Fibroblast of skin of left quadriceps (primary cell): ENCODE measurements around the gene SPHK2.
"Not testable (repeated sequence)": the region's sequence is repeated elsewhere in the genome, so short reads cannot be mapped to it uniquely, and the experiment has no call there.

Experiments
- DNase-seq, 2 experiments: peaks; one replicate each; pipeline ENCODE4 v3.0.0-alpha.2; 2013; ENCODE audit warnings: low read depth in 2 of 2

SPHK2 gene

DNA sequence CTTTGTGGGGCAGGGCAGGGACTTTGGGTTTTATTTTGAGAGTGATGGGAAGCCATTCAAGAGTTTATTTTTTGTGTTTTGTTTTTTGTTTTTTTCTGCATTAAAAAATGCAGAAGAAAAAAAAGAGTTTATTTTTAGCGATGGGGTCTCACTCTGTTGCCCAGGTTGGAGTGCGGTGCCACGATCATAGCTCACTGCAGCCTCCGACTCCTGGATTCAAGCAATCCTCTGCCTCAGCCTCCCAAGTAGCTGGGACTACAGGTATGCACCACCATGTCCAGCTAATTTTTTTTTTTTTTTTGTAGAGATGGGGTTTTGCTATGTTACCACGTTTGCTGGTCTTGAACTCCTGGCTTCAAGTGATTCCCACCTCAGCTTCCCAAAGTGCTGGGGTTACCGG is 39.2 kb downstream of the SPHK2 start:
- DNase-seq: no peak

DNA sequence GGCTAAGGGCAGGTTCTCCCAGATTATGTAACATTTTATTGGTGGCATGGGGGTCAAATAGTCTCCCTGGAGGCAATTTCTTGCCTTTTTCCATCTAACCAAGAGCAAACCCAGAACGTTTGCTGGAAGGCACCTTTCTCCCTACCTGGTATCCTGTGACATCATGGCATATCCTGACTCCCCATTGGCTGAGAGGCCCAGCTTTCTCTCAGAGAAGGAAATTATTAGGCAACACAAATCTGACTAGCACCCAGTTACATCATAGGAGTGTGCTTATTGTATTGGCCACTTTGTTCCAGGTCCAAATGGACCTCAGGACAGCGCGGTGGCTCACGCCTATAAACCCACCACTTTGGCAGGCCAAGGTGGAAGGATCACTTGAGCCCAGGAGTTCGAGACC is 40.5 kb downstream of the SPHK2 start:
- DNase-seq: no peak

DNA sequence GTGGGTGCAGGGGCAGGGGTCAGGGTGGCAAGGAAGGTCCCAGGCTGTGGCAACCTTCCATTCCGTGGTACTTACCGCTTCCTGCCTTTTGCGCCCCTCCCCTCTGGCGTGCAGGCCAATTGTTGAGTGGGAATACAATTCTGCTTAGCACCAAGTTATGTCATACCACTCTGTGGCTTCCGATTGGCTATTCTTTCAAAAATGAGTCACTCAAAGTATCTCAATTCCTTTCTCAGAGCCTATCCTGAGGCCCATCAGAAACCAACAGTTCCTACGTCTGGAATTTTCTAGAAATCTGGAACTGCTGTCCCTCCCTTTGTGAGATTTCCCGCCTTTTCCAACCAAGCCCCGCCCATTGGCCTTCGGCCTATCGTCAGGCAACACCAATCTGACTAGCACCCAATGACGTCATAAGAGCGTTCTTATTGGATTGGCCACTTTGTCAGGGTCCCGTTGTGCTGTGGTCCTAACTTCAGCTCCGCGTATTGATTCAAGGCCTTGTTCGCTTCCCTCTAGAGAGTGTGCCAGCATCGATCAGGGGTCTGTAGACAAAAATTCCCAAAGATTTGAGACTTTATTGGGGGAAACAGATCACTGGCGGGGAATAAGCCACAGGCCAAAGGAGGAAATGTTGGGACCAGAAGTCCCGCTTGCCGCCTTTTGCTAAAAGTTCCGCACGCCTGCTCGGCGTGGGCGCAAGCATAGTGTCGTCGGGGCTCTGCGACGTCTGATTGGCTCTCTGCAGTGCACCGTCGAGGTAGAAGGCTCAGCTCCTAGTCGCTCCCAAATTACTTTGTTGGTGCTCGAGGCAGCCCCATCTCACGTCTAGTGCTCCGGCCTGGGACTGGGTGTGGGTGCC is 41.8 kb downstream of the SPHK2 start:
- peak; percentile 68 to 71 for DNase-seq

DNA sequence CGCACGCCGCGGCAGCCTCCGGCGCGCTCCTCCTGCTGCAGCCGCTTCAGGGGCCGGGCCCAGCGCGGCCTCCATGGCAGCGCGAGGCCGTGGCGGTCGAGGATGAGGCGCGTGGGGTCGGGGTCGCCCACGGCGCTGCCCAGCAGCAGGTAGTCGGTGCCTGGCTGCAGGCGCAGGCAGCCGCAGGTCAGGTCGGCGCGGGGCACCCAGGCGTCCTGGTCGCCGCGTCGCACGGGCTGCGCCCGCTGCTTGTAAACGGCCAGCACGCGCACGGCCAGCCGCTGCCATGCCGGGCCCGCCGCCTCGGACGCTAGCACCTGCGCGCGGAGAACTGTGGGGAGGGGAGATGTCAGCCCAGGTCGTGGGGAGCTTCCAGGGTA is 42.4 kb downstream of the SPHK2 start:
- DNase-seq: no peak

DNA sequence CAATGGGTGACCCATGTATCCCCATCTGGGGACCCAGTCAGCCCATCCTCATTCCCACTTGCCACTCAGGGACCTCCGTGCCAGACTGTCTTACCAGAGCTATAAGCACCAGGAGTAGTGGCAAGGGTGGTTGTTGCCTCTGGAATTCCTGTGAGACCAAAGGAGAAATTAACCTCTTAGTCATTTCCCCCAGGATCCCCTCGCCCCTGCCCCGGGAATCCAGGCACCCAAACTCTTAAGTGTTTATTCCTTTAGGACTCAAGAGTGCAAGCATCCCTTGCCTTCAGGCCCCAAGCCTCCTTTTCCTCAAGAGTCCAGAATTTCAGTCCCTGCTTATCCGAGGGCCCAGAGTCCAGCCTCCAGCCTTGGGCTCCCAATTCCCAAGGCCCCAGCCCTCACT is 44.4 kb downstream of the SPHK2 start:
- DNase-seq: no peak

DNA sequence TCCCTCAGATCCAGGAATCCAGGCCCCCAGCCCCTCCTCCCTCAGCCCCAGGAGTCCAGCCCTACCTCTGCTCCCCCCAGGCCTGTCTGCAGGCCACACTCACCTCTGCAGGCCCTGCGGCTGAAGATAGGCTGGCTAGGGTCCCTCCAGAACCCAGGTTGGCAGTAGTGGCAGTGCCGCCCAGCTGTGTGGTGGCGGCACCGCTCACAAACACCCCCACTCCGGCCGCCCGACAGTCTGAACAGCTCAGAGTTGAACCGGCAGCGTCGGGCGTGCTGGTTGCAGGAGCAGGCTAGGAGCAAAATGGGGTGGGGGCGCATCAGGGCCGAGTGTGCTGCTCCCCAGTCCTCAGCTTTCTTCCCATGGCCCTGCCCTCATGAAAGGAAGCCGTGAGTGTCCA is 45.2 kb downstream of the SPHK2 start:
- no peak for DNase-seq

DNA sequence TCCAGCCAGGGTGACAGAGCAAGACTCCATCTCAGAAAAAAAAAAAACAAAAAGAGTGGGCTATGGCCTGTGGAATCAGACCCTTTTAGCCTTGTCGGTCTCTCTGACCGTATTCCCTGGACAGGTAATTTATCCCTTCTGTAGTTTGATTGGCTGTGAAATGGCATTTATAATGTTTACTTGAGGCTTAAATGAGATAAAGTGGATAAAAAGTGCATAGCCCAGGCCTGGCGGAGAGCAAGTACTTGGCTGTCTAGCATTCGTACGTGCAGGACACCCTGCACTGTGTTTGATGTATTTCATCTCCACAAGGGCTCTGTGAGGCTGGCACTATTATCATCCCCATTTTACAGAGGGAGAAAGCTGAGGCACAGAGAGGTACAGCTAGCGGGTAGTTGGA is 46.5 kb downstream of the SPHK2 start:
- no peak for DNase-seq

DNA sequence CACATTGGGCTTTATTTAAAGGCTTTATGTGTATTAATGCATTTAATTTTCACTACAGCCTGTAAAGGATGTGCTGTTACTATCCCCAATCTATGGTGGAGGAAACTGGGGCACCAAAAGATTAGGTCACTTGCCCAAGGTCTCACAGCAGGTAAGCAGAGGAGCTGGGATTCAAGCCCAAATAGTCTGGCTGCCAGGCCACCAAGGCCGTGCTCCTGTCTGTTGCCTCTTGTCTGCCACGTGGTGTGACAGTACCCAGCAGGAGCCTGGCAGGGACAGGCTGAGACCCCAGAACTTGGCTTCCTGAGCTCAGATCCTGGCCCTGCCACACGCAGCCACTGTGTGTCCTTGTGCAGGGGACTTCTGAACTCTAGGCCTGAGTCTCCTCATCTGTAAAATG is 49.0 kb downstream of the SPHK2 start:
- DNase-seq: no peak

DNA sequence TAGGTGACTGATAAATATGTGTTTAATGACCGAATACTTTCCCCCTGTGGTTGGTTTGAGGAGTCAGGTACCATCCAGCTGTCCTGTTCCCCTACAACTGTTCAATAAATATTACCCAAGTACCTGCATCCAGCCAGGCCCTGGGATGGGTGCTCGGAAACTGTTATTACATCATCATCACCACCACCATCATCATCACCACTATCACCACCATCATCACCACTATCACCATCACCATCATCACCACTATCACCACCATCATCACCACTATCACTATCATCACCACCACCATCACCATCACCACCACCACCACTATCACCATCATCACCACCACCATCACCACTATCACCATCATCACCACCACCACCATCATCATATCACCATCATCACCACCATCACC is 49.5 kb downstream of the SPHK2 start:
- no peak for DNase-seq

DNA sequence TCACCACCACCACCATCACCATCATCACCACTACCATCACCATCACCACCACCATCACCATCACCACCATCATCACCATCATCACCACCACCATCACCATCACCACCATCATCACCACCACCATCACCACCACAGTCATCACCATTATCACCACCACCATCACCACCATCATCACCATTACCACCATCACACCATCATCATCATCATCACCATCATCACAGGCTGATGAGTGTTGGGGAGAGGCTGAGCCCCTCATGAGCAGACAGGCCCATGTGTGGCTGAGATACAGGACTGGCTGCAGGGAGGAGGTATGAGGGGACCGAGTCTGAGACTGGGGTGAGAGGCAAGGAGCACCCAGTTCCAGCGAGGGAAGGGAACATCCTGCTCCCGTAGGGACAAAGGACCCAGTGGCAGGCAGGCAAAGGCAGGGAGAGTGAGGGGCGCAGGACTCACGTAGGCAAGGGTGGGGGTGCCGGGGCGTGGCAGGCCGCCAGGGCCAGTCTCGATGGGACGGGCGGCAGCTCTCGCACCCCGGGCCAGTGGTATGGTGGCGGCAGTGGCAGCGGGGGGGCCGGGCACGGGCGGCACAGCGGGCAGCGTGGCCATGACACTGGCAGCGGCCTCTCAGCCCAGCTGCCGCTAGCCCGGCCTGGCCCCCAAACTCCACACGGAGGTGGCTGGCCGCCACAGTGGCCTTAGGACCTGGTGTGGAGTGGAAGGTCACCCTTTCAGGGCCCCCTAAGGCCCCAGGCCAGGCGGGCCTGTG is 50.8 kb downstream of the SPHK2 start:
- DNase-seq: no peak

DNA sequence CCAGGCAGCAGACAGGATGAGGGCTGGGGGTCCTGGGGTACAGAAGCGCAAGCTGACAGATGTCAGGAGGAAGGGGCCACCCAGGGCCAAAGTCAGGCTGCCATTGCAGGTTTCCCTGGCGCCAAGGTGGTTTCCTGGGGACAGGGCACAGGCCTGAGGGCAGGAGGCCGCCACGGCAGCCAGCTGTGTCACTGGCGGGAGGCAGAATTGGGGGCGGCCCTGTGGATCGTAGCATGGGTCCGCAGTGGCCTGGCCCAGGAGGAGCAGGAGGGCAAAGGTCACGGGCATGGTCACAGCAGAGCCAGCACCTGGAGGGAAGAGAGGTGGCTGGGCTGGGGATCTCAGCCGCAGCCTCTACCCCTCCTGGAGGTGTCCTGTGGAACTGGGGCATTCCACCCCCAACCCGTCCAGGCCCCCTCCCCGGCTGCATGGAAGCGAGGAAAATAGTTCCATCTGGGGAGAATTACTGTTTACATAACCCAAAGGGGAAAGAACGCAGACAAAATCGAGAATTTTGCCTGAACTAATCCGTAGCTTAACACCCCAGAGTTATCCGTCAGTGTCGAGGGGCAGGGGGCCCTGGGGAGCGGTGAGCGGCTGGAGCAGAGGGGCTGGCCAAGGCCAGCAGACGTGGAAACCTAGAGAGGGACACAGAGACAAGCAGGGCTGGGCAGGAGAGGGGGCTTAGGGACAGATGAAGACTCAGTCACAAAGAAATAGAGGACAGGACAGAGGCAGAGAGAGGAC is 51.6 kb downstream of the SPHK2 start:
- no peak for DNase-seq

DNA sequence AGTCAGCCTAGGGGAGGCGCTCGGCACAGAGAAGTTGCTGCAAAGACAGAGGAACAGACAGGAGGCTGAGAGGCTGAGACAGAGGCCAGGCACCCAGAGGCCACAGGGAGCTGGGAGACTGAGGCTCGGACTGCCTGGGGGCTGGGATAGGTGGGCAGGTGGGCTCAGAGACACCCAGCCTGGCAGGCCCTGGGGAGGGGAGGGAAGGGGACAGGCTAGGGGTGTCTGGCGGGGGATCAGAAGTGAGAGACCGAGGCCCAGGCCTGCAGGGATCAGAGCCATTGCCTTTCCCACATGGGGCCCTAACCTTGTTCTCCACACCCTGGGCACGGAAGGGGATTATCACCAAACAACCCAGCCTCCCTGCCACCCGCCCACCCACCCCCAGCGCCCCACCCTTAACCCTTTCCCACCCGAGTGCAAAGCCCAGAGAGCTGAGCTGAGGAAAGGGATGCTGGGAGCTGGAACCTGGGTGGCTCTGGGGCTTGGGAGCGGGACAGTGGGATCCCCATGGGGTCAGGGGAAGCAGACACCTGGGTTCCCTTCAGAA is 52.2 kb downstream of the SPHK2 start:
- no peak for DNase-seq

DNA sequence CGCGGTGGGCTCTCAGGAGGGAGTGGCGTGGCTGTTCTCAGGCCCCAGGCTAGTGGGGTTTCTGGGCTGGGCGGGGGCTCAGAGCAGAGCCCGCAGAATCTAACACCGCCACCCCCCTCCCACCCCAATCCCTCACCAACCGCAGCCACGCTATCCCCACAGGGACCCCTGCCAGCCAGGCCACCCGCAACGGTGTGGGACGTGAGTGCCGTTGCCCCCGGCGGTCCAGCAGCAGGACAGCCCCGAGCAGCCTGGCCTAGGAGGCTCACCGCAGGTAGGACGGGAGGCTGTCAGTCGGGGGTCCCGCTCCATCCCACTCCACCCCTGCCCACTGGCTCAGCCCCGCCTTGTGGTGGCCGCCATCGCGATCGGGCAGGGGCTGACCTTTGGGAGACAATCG is 53.7 kb downstream of the SPHK2 start, which contains the start of gene NTN5:
NTN5 (minus strand) TSS at position 24 of the 400 bp plus-strand sequence. CDS start 2,031 bp downstream, outside the sequence.
- DNase-seq: no peak

DNA sequence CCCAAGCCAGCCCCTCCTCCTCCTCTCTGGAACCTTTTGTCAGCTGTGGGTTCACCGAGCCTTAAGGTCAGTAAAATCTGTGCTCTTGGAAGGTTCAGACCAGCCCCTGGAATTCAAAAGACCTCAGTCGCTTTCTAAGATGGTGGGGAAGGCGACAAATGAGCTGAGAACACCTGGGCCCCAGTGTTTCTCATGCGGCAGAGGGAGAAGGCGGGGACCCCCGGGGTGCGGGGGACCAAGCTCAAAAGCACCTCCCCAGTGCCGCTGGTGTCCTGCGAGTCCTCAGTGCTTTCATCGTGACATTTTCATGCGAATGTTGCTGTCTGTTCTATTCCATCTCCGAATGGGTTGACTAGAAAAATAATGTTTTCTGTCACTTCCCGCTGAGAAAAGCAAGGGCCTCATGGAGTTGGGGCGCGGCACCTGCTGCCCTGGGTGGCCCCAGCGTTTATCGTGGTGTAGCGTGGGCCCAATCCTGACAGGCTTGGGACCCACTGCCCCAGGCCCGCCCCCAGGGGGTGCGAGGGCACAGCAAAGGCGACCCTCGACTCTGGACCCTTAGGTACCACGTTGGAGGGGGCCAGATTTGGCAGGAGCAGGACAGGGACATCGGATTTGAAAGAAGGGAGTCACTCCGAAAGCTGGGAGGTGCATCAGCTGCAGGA is 54.3 kb downstream of the SPHK2 start:
- DNase-seq: no peak

DNA sequence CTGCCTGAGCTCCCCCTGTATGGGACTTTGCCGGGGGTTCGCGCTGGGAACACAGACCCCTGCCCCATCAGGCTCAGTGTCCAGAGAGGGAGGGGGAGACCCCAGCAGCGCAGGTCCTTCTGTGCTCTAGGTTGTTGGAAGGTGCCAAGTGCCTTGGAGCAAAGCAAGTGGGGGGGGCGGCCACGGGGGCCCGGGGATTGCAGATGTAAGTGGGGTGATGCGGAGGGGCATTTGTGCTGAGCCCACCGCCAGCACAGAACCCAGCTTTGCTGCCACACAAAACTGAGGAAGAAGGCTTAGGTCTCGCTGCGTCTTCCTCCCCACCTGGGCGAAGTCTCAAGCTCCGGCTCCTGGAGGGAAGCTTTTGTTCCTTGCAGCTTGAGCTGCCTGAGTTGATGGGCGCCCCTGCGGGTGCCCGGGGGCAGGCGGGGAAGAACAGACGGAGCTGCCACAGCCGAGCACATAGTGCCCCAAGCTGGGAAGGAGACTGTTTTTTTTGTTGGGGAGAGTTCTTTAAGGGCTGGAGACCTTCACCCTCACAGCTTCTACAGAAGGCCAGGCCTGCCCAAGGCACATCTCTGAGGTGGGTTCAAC is 55.0 kb downstream of the SPHK2 start:
- no peak for DNase-seq

DNA sequence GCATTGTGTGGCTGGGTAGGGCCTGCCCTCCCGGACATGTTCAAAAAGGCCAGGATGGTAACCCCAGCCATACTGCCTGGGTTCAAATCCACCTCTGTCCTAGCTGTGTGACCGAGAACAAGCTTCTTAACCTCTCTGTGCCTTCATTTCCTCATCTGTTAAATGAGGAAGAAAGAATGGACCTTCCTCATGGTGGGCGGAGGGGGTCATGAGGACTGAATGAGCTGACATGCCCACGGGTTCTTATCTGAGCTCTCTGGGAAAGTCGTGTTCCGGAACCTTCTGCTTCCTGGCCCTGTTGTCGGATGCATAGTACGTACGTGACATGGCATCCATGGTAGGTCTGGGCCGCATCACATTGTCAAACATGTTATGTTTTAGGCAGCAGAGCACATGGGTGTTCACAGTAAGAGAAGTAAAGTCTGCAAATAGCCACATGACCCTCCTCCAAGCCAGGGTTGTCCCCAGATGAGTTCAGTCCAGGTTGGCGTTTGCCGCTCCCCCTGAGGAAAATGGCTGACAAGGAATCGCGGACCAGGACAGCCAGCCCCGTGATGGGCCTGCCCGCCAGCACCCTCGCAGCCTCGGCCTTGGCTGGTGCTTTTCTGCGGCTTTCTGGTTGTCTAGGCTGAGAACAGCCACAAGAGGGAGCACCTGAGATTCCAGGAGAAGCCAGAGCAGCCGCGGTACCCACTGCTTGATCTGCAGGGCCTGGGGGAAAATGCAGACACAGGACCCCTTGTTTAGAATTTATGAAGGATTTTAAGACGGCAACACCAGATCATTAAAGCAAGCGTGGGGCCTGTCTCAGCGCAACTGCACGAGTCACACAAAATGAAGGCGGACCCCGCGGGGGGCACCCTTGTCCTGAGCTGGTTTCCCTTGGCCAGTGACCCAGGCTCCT is 55.9 kb downstream of the SPHK2 start:
- DNase-seq: peak; percentile 55 to 60

DNA sequence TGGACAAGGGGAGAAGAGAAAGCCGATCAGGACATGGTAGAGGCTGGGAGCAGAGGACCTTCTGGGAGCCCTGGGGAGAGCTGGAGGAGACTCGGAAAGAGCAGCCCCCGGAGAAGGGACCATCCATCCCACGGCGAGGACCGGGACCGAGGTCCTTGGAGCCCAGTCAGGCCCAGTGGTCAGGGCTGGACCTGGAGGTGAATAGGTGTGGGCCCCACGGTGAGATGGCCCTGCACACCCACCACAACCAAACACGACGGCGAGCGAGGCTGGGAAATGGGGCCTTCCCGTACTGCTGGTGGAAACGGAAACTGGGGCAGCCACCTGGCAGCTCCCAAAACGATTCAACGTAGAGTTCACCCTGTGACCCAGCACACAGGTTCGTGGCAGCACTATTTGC is 57.2 kb downstream of the SPHK2 start:
- DNase-seq: no peak

DNA sequence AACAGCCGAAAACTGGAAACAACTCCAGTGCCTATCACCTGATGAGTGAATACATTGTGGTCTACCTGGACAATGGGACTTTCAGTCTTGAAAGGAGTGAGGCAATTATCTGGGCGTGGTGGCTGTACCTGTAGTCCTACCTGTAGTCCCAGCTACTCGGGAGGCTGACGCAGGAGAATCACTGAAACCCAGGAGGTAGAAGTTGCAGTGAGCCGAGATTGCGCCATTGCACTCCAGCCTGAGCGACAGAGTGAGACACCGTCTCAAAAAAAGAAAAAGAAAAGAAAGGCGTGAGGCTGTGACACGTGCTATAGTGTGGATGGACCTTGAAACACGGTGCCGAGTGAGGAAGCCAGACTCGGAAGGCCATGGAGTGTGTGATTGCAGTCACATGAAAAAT is 57.6 kb downstream of the SPHK2 start:
- DNase-seq: no peak

DNA sequence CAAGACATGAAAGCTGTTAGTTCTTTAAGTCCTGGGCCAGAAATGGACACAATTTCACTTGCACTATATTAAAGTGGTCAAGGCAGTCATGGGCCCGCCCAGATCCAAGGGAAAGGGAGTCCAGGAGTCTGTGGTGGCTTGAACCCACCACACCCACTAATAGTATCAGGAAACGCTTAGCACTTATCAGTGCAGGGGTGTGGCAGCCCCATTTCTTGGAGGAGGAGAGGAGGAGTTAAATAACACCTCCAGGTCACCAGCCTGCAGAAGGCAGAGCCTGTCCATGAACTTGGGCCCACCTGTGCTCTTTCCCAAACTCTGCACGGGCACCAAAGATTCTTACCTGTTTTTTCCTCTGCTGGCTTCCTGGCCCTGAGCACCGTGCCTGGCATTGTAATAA is 58.9 kb downstream of the SPHK2 start:
- no peak for DNase-seq

DNA sequence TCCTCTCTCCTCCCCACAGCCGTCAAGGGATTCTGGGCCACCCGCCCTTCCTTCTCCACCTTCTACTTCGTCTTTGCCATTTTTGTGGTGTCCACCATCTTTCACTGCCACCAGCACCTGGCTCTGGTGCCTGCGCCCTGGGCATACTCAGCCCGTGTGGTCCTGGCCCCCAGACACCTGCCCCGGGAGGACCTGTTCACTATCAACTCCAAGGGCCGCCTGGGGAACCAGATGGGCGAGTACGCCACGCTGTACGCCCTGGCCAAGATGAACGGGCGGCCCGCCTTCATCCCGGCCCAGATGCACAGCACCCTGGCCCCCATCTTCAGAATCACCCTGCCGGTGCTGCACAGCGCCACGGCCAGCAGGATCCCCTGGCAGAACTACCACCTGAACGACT is 60.7 kb downstream of the SPHK2 start:
- not testable (repeated sequence) for DNase-seq
